ENCODE results near the gene CRYM.
A peak's percentile ranks its signal among the peaks of the same experiment; 100 is the strongest.
"Not testable (repeated sequence)": the region's sequence is repeated elsewhere in the genome, so short reads cannot be mapped to it uniquely, and the experiment has no call there.

The CRYM gene

GRCh38 chr16:21277045-21277926 is 804 bp downstream of the CRYM start:
- DNase-seq (ENCODE audit: low spot score), result no peak

- no peak for DNase-seq (ENCODE audit: low spot score)
Measured at GRCh38 chr16:21276090-21276489, 2.0 kb downstream of the CRYM start.

DNA sequence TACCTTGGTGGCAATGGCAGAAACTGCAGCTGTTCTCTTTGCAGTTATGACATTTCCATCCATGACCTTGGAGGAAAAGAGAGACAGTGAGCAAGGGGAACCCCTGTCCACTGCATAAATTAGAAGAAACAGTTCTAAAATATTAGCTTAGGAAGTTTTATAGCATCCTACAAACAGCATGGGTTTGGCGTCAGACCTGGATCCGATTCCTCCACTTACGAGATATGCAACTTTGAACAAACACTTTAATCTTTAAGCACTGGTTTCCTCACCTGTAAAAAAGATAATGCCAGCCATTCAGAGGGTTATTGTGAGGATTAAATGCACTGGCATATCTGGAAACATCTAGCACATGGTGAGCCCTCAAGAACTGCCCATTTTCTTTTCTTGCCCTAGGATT is 2.6 kb downstream of the CRYM start:
- no peak for DNase-seq (ENCODE audit: low spot score)

DNA sequence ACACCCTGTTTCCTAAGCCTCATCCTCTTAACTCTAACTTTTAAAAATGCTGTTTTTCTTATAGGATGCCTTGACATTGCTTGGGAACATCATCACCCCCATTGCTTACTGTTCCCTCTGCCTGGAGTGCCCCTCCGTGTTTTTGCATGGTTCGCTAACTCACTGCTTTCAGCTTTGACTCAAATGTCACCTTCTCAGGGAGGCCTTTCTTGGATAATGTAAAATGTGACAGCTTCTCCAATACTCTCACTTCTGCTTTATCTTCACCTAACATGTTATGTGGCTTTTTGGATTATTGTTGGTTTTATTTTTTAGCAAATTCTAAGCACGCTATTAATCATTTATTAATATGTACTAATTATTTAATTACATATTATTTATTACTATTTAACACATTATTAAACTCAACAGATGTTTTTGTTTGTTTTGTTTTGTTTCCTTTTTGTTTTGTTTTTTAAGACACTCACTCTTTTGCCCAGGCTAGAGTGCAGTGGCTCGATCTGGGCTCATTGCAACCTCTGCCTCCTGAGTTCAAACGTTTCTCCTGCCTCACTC is 3.8 kb downstream of the CRYM start:
- no peak for DNase-seq (ENCODE audit: low spot score)

GRCh38 chr16:21272763-21273162 is 5.3 kb downstream of the CRYM start:
- not testable (repeated sequence) for DNase-seq (ENCODE audit: low spot score)

- DNase-seq (ENCODE audit: low spot score), result no peak
Measured at GRCh38 chr16:21272253-21272652, 5.8 kb downstream of the CRYM start.

GRCh38 chr16:21268236-21268635 is 9.9 kb downstream of the CRYM start:
- no peak for DNase-seq (ENCODE audit: low spot score)

GRCh38 chr16:21267298-21267697 is 10.8 kb downstream of the CRYM start:
- no peak for DNase-seq (ENCODE audit: low spot score)

GRCh38 chr16:21265104-21265837 is 12.8 kb downstream of the CRYM start:
- DNase-seq (ENCODE audit: low spot score), result no peak

DNA sequence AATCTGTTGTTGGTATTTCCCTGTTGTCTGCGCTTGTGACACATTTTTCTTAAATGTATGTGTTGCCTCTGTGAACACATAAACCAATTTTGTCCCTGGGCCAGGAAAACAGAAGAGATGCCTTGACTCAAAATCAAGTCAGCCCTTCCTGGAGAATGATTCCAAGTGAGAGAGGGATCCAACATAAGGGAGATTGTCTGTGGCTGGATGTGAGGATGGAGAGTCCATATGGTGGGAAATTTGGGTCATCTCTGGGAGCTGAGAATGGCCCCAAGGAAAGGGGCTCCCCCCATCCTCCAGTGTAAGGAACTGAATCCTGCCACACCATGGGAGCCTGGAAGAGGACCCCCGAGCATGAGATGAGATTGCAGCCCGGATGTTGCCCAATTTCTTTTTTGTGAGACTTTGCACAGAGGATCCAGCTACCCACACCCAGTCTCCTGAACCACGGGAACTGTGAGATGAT is 13.5 kb downstream of the CRYM start:
- DNase-seq (ENCODE audit: low spot score), result no peak

- DNase-seq (ENCODE audit: low spot score), result no peak
Measured at GRCh38 chr16:21263640-21264570, 14.2 kb downstream of the CRYM start.

DNA sequence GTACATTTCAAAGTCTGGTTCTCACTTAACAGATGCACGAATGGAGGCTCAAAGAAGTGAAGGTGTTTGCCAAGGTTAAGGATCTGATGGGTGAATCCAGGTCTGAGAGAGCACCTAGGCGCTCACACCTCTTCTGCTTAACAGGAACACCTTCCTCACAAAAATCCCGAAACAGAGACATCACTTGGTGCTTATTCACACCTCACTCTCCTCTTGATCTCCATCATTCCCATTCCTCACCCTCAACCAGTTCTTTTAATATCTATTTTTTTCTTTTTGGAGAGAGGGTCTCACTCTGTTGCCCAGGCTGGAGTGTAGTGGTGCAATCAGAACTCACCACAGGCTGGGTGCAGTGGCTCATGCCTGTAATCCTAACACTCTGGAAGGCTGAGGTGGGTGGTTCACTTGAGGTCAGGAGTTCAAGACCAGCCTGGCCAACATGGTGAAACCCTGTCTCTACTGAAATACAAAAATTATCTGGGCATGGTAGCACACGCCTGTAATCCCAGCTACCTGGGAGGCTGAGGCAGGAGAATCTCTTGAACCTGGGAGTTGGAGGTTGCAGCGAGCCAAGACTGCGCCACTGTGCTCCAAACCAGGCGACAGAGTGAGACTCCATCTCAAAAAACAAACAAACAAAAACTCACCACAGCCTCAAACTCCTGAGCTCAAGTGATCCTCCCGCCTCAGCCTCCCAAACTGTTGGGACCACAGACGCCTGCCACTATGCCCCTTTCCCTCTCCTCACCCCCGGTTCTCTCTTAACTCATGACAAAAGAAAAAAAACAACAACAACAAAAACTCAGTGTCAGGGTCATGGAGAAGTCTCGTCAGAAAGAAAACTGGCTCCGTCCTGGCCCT is 15.1 kb downstream of the CRYM start:
- DNase-seq (ENCODE audit: low spot score), result no peak

- DNase-seq (ENCODE audit: low spot score), result peak; percentile 83
Measured at GRCh38 chr16:21260870-21261791, 17.0 kb downstream of the CRYM start.

GRCh38 chr16:21257284-21257683 is 20.8 kb downstream of the CRYM start:
- no peak for DNase-seq (ENCODE audit: low spot score)

DNA sequence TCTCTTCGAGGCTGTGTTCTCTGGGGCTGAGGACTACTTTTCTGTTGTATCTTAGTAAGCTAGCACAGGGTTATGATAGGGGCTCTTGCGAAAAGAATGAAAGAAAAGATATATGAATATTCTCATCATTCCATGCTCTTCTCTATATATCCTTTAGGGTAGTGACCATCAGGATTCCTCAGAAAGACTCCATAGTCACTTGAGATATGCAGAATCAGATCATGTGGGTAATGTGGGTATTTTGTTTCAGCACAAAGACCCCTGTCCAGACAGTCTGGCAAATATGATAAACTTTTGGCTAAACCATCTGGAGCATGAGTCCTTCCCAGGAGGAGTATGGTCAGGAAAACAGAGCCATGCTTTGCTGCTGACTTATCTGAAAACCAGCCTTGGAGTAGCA is 21.5 kb downstream of the CRYM start:
- no peak for DNase-seq (ENCODE audit: low spot score)

DNA sequence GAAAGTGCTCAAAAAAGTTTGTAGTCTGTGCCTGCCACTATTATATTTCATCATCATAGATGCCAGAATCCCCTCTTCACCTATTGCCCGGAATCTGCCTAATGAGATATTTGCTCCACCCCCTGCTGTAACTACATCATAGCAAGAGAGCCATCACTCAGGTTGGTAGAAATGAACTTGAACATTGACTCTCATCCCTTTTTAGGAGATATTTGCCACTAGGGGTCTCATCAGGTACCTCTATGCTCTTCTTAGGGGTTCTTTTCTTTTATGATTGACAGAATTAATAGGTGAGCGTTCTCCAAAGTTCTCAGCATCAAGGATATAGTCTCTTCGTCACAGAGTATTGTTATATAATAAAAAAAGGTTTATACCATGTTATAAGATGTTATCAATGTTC is 24.6 kb downstream of the CRYM start:
- no peak for DNase-seq (ENCODE audit: low spot score)

GRCh38 chr16:21250072-21250923 is 27.8 kb downstream of the CRYM start:
- no peak for DNase-seq (ENCODE audit: low spot score)

- DNase-seq (ENCODE audit: low spot score), result not testable (repeated sequence)
Measured at GRCh38 chr16:21248179-21248578, 29.9 kb downstream of the CRYM start.
